ENCODE measurements around the gene USP1. TPM values are rescaled to one million over a fixed set of nuclear protein-coding genes. Genes with fewer than 3 reads are reported as not detected.

The USP1 gene
- total RNA-seq, 1 experiment from 2014 or later = 64.6 TPM

DNA sequence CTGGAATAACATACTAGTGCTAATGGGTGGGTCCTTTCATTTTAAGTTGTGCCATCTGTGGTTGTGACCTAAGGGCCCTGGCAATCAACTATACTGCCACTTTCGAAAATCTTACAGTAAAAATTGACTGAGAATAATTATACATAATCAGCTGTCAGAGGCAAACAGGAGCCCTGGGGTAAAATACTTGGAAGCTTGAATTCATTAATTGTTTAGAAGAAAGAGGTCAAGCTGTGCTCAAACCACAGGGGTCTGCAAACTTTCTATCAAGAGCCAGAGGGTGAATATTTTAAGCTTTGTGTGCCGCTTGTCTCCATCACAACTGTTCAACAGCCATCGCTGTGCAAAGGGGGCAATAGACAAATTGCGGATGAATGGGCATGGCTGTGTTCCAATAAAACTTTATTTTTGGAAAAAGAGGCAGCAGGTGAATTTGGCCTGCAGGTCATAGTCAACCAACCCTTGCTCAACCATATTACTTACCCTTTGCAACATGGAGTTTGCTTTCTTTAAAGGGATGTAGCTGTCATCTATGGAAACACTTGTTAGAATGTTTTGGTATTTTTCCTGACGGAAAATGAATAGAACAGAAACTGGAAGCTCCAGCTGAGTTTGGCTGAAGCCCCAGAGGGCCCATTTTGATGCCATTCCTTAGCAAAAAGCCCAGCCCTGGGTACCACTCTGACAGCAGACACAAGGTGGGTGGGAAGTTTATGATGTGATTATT lies 35.7 kb upstream of the USP1 start:
- Histone ChIP-seq H4K91ac (ENCODE audit: insufficient read length, low read depth, low read length) (no peak overlapping the region), H3K27me3 (ENCODE audit: insufficient read depth, low read length) (no peaks in the 10 kb centered on the region), H4K20me1 (ENCODE audit: control insufficient read depth, insufficient read depth, insufficient read length) (no peaks in the 10 kb centered on the region), H2BK5ac (ENCODE audit: insufficient read length, low read length) (no peak overlapping the region), H2AFZ (ENCODE audit: low read length) (no peak overlapping the region), H3T11ph (ENCODE audit: low read length) (no peak overlapping the region), H2BK20ac (ENCODE audit: low read depth, low read length, poor library complexity, severe bottlenecking) (no peak overlapping the region), H3K27ac (ENCODE audit: insufficient read length, low read depth, low read length) (no peak overlapping the region), H3K18ac (ENCODE audit: insufficient read length, low read depth, low read length) (no peak overlapping the region), H4K8ac (replicated peaks; ENCODE audit: insufficient read length, low read depth, low read length) (no peak overlapping the region), H3K9me3 (ENCODE audit: control insufficient read depth, low read depth, low read length) (no peaks in the 10 kb centered on the region), H3K23ac (ENCODE audit: insufficient read length, low read depth, low read length) (no peak overlapping the region), H2BK120ac (ENCODE audit: low read depth, low read length, poor library complexity, severe bottlenecking) (no peak overlapping the region), H2BK12ac (ENCODE audit: insufficient read length, low read depth, low read length) (no peak overlapping the region), H3K79me2 (ENCODE audit: insufficient read depth, low read length) (no peaks in the 10 kb centered on the region), H3K4me2 (ENCODE audit: insufficient read depth, insufficient read length, low read length) (no peak overlapping the region), H3K14ac (ENCODE audit: insufficient read depth, low read length) (no peak overlapping the region), H3K4me1 (ENCODE audit: insufficient read depth, low read length) (no peaks in the 10 kb centered on the region; the same call in none of the 2 replicates), H3K56ac (ENCODE audit: insufficient read length, low read depth, low read length) (no peak overlapping the region), H2BK15ac (ENCODE audit: low read depth, low read length) (no peak overlapping the region), H3K9ac (ENCODE audit: extremely low read depth, insufficient read length, low read length) (no peak overlapping the region), H3K4ac (ENCODE audit: low read depth, low read length) (no peak overlapping the region), H2AK5ac (ENCODE audit: insufficient read length, low read length) (no peak overlapping the region), H3K23me2 (ENCODE audit: insufficient read length, low read depth, low read length, poor library complexity, severe bottlenecking) (no peaks in the 10 kb centered on the region), H3K79me1 (ENCODE audit: insufficient read depth, low read depth, low read length, poor library complexity, severe bottlenecking) (no peaks in the 10 kb centered on the region), H4K5ac (ENCODE audit: insufficient read length, low read depth, low read length) (no peak overlapping the region)
- no peaks in the 10 kb centered on the region; a peak in 1 of 5 replicates for H3K9me3 Mint-ChIP-seq
- TF ChIP-seq, protein P1, sequence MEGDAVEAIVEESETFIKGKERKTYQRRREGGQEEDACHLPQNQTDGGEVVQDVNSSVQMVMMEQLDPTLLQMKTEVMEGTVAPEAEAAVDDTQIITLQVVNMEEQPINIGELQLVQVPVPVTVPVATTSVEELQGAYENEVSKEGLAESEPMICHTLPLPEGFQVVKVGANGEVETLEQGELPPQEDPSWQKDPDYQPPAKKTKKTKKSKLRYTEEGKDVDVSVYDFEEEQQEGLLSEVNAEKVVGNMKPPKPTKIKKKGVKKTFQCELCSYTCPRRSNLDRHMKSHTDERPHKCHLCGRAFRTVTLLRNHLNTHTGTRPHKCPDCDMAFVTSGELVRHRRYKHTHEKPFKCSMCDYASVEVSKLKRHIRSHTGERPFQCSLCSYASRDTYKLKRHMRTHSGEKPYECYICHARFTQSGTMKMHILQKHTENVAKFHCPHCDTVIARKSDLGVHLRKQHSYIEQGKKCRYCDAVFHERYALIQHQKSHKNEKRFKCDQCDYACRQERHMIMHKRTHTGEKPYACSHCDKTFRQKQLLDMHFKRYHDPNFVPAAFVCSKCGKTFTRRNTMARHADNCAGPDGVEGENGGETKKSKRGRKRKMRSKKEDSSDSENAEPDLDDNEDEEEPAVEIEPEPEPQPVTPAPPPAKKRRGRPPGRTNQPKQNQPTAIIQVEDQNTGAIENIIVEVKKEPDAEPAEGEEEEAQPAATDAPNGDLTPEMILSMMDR (conservative IDR thresholded peaks at IDR 0.05) = no peak
- WGBS (ENCODE audit: extremely low coverage, insufficient read length, low lambda C conversion rate) = no CpG with 5 or more reads among the region's 5 CpGs
- no peak for DNase-seq
- H3K4me1 Mint-ChIP-seq = peaks cover 24 to 27% of the 10 kb centered on the region in 2 experiments
- no peak overlapping the region for H3K27ac Mint-ChIP-seq
- peaks cover 6% of the 10 kb centered on the region; the same call in 1 of the 2 replicates for H3K27me3 Mint-ChIP-seq (ENCODE audit: low read depth)
- no peaks in the 10 kb centered on the region; a peak in 1 of 7 replicates for H3K36me3 Mint-ChIP-seq (ENCODE audit: insufficient read depth in 1 of 3, low read depth in 3 of 3)
- H3K4me3 Mint-ChIP-seq = no peak overlapping the region; a peak in 1 of 5 replicates

Data from H9 (cell line).